ENCODE results near the gene CPLX1. TPM values are rescaled to one million over a fixed set of nuclear protein-coding genes. Genes with fewer than 3 reads are reported as not detected.

Gene CPLX1
- total RNA-seq, 2 experiments from 2014 or later, result 1.5 TPM

DNA sequence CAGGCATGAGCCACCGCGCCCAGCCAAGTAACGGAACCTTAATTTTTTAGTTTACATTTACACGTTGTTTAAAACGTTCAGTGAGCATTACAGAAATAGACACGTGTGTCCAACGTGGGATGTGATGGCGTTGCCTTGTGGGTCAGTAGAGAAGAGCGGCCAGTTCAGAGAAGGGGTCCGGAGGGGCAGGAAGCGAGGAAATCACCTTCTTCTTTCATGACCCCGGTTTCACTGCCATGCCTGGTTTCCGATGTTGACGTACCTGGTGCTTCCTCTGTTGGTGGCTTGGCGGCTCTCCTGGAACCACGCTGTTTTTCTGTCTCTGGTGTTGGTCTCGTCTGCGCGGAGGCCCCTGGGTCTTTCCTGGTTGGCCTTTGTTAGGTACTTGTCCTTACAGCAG, 77.5 kb downstream of the CPLX1 start:
- no peaks in the 10 kb centered on the region for H3K4me1 Mint-ChIP-seq (ENCODE audit: low read depth)
- H3K27ac Mint-ChIP-seq, result no peak overlapping the region
- CTCF ChIA-PET, result no interaction called here

DNA sequence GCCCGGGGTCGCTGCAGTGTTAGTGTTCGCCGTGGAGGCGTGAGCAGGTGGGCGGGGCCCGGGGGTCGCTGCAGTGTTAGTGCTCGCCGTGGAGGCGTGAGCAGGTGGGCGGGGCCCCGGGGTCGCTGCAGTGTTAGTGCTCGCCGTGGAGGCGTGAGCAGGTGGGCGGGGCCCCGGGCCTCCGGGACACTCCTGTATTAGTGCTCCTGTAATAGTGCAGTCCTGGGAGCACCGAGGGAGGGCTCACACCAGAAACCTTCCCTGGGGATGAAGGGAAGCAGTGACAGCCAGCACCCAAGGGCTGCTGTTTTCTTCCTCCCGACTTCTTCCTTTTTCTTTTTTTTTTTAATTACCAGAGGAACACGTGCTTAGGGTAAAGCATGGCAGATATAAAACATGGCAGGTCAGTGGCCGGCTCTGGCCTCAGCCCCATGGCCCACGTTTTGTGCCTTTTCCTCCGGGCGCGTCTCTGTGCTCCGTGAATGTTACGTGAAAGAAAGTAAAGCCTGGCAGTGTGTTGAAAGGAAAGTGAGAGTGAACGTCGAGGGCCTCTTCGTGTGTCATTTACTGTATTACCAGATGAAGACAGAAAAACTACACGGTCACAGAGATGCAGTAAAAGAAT, 78.3 kb downstream of the CPLX1 start:
- no peaks in the 10 kb centered on the region for H3K27me3 ChIP-seq (ENCODE audit: control insufficient read depth in 1 of 2, insufficient read depth in 2 of 2, low read length in 2 of 2)
- H3K9me3 ChIP-seq (ENCODE audit: control insufficient read depth in 1 of 2, insufficient read depth in 1 of 2, low read length in 2 of 2), result no peaks in the 10 kb centered on the region
- no peaks in the 10 kb centered on the region for H3K4me1 Mint-ChIP-seq (ENCODE audit: low read depth)
- H3K27ac Mint-ChIP-seq, result no peak overlapping the region
- DNase-seq, result no peak
- TF ChIP-seq, protein P1, sequence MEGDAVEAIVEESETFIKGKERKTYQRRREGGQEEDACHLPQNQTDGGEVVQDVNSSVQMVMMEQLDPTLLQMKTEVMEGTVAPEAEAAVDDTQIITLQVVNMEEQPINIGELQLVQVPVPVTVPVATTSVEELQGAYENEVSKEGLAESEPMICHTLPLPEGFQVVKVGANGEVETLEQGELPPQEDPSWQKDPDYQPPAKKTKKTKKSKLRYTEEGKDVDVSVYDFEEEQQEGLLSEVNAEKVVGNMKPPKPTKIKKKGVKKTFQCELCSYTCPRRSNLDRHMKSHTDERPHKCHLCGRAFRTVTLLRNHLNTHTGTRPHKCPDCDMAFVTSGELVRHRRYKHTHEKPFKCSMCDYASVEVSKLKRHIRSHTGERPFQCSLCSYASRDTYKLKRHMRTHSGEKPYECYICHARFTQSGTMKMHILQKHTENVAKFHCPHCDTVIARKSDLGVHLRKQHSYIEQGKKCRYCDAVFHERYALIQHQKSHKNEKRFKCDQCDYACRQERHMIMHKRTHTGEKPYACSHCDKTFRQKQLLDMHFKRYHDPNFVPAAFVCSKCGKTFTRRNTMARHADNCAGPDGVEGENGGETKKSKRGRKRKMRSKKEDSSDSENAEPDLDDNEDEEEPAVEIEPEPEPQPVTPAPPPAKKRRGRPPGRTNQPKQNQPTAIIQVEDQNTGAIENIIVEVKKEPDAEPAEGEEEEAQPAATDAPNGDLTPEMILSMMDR (IDR thresholded peaks at IDR 0.05), result no peak
- H3K36me3 ChIP-seq (ENCODE audit: insufficient read depth, low read length), result peaks cover 23% of the 10 kb centered on the region
- H3K4me1 ChIP-seq (ENCODE audit: insufficient read depth, low read length), result peaks cover 6% of the 10 kb centered on the region
- H3K4me3 ChIP-seq (ENCODE audit: low read length), result no peak overlapping the region
- intact Hi-C loops (cut with DNase I, micrococcal nuclease), result loop anchor here in 1 of 2 experiments (10.0 kb wide), 1 partner anchor 503 kb away; no protein-coding TSS in a partner anchor
- no peaks in the 10 kb centered on the region for H3K27me3 Mint-ChIP-seq
- ChIA-PET CTCF (no interaction called here), POLR2A (no interaction called here)
- H3K4me3 Mint-ChIP-seq, result no peak overlapping the region
- H3K36me3 Mint-ChIP-seq (ENCODE audit: low read depth), result peaks cover 32% of the 10 kb centered on the region
- no peak overlapping the region for H3K27ac ChIP-seq (ENCODE audit: low read depth in 1 of 2, low read length in 2 of 2)
- no peak for ATAC-seq (ENCODE audit: poor library complexity)
- no peaks in the 10 kb centered on the region for H3K9me3 Mint-ChIP-seq

More for the DNA sequence above, 77.5 kb downstream of the CPLX1 start:
- no peak for ATAC-seq (ENCODE audit: poor library complexity)
- intact Hi-C loops (cut with DNase I, micrococcal nuclease), result loop anchor here in 1 of 2 experiments (10.0 kb wide), 1 partner anchor 504 kb away; no protein-coding TSS in a partner anchor
- no peak for DNase-seq
- H3K4me1 ChIP-seq (ENCODE audit: insufficient read depth, low read length), result peaks cover 4% of the 10 kb centered on the region
- H3K27ac ChIP-seq (ENCODE audit: low read depth in 1 of 2, low read length in 2 of 2), result no peak overlapping the region
- no peak overlapping the region for H3K4me3 ChIP-seq (ENCODE audit: low read length)
- H3K27me3 ChIP-seq (ENCODE audit: control insufficient read depth in 1 of 2, insufficient read depth in 2 of 2, low read length in 2 of 2), result no peaks in the 10 kb centered on the region
- peaks cover 26% of the 10 kb centered on the region for H3K36me3 ChIP-seq (ENCODE audit: insufficient read depth, low read length)
- H3K27me3 Mint-ChIP-seq, result no peaks in the 10 kb centered on the region
- H3K36me3 Mint-ChIP-seq (ENCODE audit: low read depth), result peaks cover 30% of the 10 kb centered on the region
- H3K4me3 Mint-ChIP-seq, result no peak overlapping the region
- POLR2A ChIA-PET, result no interaction called here
- H3K9me3 ChIP-seq (ENCODE audit: control insufficient read depth in 1 of 2, insufficient read depth in 1 of 2, low read length in 2 of 2), result no peaks in the 10 kb centered on the region
- H3K9me3 Mint-ChIP-seq, result no peaks in the 10 kb centered on the region
- TF ChIP-seq, protein P1 (IDR thresholded peaks at IDR 0.05), result no peak

DNA sequence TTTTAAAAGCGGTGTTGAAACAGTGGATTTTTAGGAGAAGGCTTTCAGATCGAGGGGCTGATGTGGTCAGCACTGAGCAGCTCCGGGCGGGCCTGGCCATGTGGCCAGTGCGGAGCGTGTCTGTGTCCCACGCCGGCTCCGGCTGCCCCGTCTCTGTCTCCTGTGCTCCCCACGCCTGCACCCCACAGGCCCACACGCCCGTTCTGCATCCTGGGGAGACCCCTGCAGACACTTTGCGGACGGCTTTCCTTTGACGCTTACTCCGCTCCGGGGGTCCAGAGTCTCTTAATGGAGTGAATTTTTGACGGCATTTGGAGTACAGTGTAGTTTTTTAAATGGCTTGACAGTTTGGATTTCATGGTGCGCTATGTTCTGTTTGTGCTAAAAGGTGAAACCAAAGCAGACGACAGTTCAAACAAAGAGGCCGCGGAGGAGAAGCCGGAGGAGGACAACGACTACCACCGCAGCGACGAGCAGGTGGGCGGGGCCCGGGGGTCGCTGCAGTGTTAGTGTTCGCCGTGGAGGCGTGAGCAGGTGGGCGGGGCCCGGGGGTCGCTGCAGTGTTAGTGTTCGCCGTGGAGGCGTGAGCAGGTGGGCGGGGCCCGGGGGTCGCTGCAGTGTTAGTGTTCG, 81.6 kb downstream of the CPLX1 start:
- intact Hi-C loops (cut with DNase I, micrococcal nuclease), result loop anchor here in 1 of 2 experiments (5.0 to 10.0 kb wide), 2 partner anchors 500 to 608 kb away; no protein-coding TSS in a partner anchor

More for the DNA sequence above, 81.6 kb downstream of the CPLX1 start:
- Histone ChIP-seq H3K4me1 (ENCODE audit: insufficient read depth, low read length) (peaks cover 6% of the 10 kb centered on the region), H3K27ac (ENCODE audit: low read depth in 1 of 2, low read length in 2 of 2) (no peak overlapping the region), H3K27me3 (ENCODE audit: control insufficient read depth in 1 of 2, insufficient read depth in 2 of 2, low read length in 2 of 2) (no peaks in the 10 kb centered on the region), H3K4me3 (ENCODE audit: low read length) (no peak overlapping the region), H3K9me3 (ENCODE audit: control insufficient read depth in 1 of 2, insufficient read depth in 1 of 2, low read length in 2 of 2) (no peaks in the 10 kb centered on the region), H3K36me3 (ENCODE audit: insufficient read depth, low read length) (peaks cover 13% of the 10 kb centered on the region)
- Mint-ChIP-seq H3K27me3 (no peaks in the 10 kb centered on the region), H3K4me3 (no peak overlapping the region), H3K9me3 (no peaks in the 10 kb centered on the region), H3K27ac (no peak overlapping the region), H3K36me3 (ENCODE audit: low read depth) (peaks cover 29% of the 10 kb centered on the region), H3K4me1 (ENCODE audit: low read depth) (no peaks in the 10 kb centered on the region)
- TF ChIP-seq, protein P1 (IDR thresholded peaks at IDR 0.05), result no peak
- no peak for DNase-seq
- ChIA-PET CTCF (no interaction called here), POLR2A (no interaction called here)
- ATAC-seq (ENCODE audit: poor library complexity), result no peak

Measured in CD4-positive, alpha-beta T cell (primary cell).